ENCODE measurements around the gene CACNA1E. TPM values are rescaled to one million over a fixed set of nuclear protein-coding genes. Genes with fewer than 3 reads are reported as not detected.

The CACNA1E gene
- total RNA-seq, 3 donors from 2014 or later (not counting 1 experiment from before 2014, with no cell fraction given), result 0.40 TPM; not detected in 2

GRCh38 chr1:181767001-181767708 is 283.8 kb downstream of the CACNA1E start:
- H3K36me3 ChIP-seq (ENCODE audit: control insufficient read depth, insufficient read depth, low read length), result no peaks in the 10 kb centered on the region
- H3K27ac ChIP-seq (ENCODE audit: low read length), result no peak overlapping the region
- Mint-ChIP-seq H3K4me3 (no peak overlapping the region), H3K9me3 (no peaks in the 10 kb centered on the region), H3K4me1 (no peaks in the 10 kb centered on the region), H3K36me3 (no peaks in the 10 kb centered on the region), H3K27me3 (ENCODE audit: low read depth in 2 of 2) (peaks cover 0 to 2% of the 10 kb centered on the region in 2 donors), H3K27ac (no peak overlapping the region)
- no peaks in the 10 kb centered on the region for H3K27me3 ChIP-seq (ENCODE audit: control insufficient read depth, insufficient read depth, low read length)
- intact Hi-C loops (cut with micrococcal nuclease), result no loop called here
- ATAC-seq (no peak), DNase-seq (no peak)
- H3K4me3 ChIP-seq (ENCODE audit: low read length), result no peak overlapping the region
- no peaks in the 10 kb centered on the region for H3K9me3 ChIP-seq (ENCODE audit: control insufficient read depth, insufficient read depth, low read length)
- WGBS (ENCODE audit: insufficient coverage), result 83% methylated on average over 2 of the region's 2 CpGs
- H3K4me1 ChIP-seq (ENCODE audit: control insufficient read depth, insufficient read depth, low read length), result no peaks in the 10 kb centered on the region
- TF ChIP-seq CTCF (IDR thresholded peaks at IDR 0.05), result no peak

- DNase-seq (no peak), ATAC-seq (no peak)
- no peaks in the 10 kb centered on the region for H3K4me1 ChIP-seq (ENCODE audit: control insufficient read depth, insufficient read depth, low read length)
- no peaks in the 10 kb centered on the region for H3K9me3 Mint-ChIP-seq
- H3K27me3 Mint-ChIP-seq (ENCODE audit: low read depth in 2 of 2), result peaks cover 0 to 3% of the 10 kb centered on the region in 2 donors
- no peaks in the 10 kb centered on the region for H3K27me3 ChIP-seq (ENCODE audit: control insufficient read depth, insufficient read depth, low read length)
- H3K27ac Mint-ChIP-seq, result no peak overlapping the region
- intact Hi-C loops (cut with micrococcal nuclease), result no loop called here
- no peaks in the 10 kb centered on the region for H3K9me3 ChIP-seq (ENCODE audit: control insufficient read depth, insufficient read depth, low read length)
- H3K4me3 Mint-ChIP-seq, result no peak overlapping the region
- H3K4me3 ChIP-seq (ENCODE audit: low read length), result no peak overlapping the region
- H3K36me3 Mint-ChIP-seq, result no peaks in the 10 kb centered on the region
- H3K36me3 ChIP-seq (ENCODE audit: control insufficient read depth, insufficient read depth, low read length), result no peaks in the 10 kb centered on the region
- no peak for TF ChIP-seq CTCF (IDR thresholded peaks at IDR 0.05)
- H3K27ac ChIP-seq (ENCODE audit: low read length), result no peak overlapping the region
- 52% methylated on average over 2 of the region's 3 CpGs for WGBS (ENCODE audit: insufficient coverage)
- no peaks in the 10 kb centered on the region for H3K4me1 Mint-ChIP-seq
These were observed 285.1 kb downstream of the CACNA1E start for GRCh38 chr1:181768211-181768929.

DNA sequence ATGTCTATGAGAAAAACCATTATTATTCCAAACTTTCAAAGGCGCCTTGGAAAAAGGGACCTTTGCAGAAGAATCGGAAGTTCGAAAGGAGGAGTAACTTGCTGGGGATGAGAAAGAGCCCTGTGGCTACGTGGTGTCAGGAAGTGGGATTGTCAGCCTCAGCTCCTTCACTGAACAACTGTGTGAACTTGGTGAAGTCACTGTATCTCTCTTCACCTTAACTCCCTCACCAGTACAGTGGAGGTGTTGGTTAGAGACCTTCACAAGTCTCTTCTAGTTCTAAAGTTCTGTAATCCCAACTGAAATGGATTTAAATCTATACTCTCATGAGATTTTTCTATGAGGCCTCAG is 285.6 kb downstream of the CACNA1E start:
- intact Hi-C loops (cut with micrococcal nuclease), result no loop called here

More for the DNA sequence above, 285.6 kb downstream of the CACNA1E start:
- no peaks in the 10 kb centered on the region for H3K36me3 ChIP-seq (ENCODE audit: control insufficient read depth, insufficient read depth, low read length)
- DNase-seq (no peak), ATAC-seq (no peak)
- Mint-ChIP-seq H3K36me3 (no peaks in the 10 kb centered on the region), H3K4me3 (no peak overlapping the region), H3K27me3 (ENCODE audit: low read depth in 2 of 2) (peaks cover 0 to 3% of the 10 kb centered on the region in 2 donors), H3K4me1 (no peaks in the 10 kb centered on the region), H3K27ac (no peak overlapping the region), H3K9me3 (no peaks in the 10 kb centered on the region)
- TF ChIP-seq CTCF (IDR thresholded peaks at IDR 0.05), result no peak
- 77% methylated on average over 3 of the region's 4 CpGs for WGBS (ENCODE audit: insufficient coverage)
- H3K27me3 ChIP-seq (ENCODE audit: control insufficient read depth, insufficient read depth, low read length), result no peaks in the 10 kb centered on the region
- no peak overlapping the region for H3K27ac ChIP-seq (ENCODE audit: low read length)
- H3K4me3 ChIP-seq (ENCODE audit: low read length), result no peak overlapping the region
- H3K9me3 ChIP-seq (ENCODE audit: control insufficient read depth, insufficient read depth, low read length), result no peaks in the 10 kb centered on the region
- no peaks in the 10 kb centered on the region for H3K4me1 ChIP-seq (ENCODE audit: control insufficient read depth, insufficient read depth, low read length)

Data from natural killer cell (primary cell).